Panc1 (cell line): ENCODE results near the gene NFIB. TPM values are rescaled to one million over a fixed set of nuclear protein-coding genes. Genes with fewer than 3 reads are reported as not detected.

ENCODE experiments used
- ATAC-seq: fragments of 200-7000 bp; cut with Tn5 transposase; 2 replicates; pipeline ENCODE4 v1.9.1; 2020; ENCODE audit warnings: mild to moderate bottlenecking, moderate library complexity
- Bru-seq: library from RNA; stranded (reverse); fragments of 400-500 nt; gene quantifications from one replicate; lab custom pipeline; 2021; lab: Mats Ljungman, UMichigan
- BruChase-seq, 2 experiments: library from RNA; stranded (reverse); fragments of 400-500 nt; gene quantifications; one replicate each; lab custom pipeline; 2021; lab: Mats Ljungman, UMichigan
- BruUV-seq: library from RNA; stranded (reverse); fragments of 400-500 nt; replicated peaks from 2 replicates; lab custom pipeline; 2021; lab: Mats Ljungman, UMichigan
- CTCF ChIA-PET: fragments of 300-600 bp; sonication (Branson Sonifier 250); formaldehyde crosslinking; loops from one replicate; lab custom pipeline; 2022; ENCODE audit warnings: antibody characterized with exemption; lab: Charles Lee
- POLR2A ChIA-PET: fragments of 300-600 bp; sonication (Branson Sonifier 250); formaldehyde crosslinking; loops from one replicate; lab custom pipeline; 2022; ENCODE audit warnings: antibody characterized with exemption; lab: Charles Lee
- DNase-seq: peaks from one replicate; pipeline ENCODE4 v3.0.0-alpha.2; 2010; ENCODE audit warnings: low read depth, low spot score
- H3K27ac ChIP-seq: 2 replicates; pipeline ENCODE4 v1.5.1; 2011; ENCODE audit warnings: mild to moderate bottlenecking, low read length, inconsistent platforms
- H3K27me3 ChIP-seq: fragments of 200-500 bp; sonication (Bioruptor generic); 2 replicates; pipeline ENCODE4 v1.6.0; 2014; ENCODE audit warnings: low read length, inconsistent platforms; ENCODE audit not compliant: control insufficient read depth, insufficient read depth
- H3K36me3 ChIP-seq: fragments of 200-500 bp; sonication (Bioruptor generic); 2 replicates; pipeline ENCODE4 v1.5.1; 2014; ENCODE audit warnings: inconsistent platforms, mild to moderate bottlenecking, low read length, moderate library complexity; ENCODE audit not compliant: control insufficient read depth, insufficient read depth
- H3K4me1 ChIP-seq: 2 replicates; pipeline ENCODE4 v1.5.1; 2011; ENCODE audit warnings: inconsistent platforms, mild to moderate bottlenecking, low read length, moderate library complexity; ENCODE audit not compliant: control insufficient read depth, insufficient read depth
- H3K4me3 ChIP-seq, 2 experiments: 2 replicates each; pipeline ENCODE4 v1.5.1; 2011 to 2012; ENCODE audit warnings: low read depth in 2 of 2, low read length in 2 of 2, mild to moderate bottlenecking in 2 of 2, inconsistent platforms in 1 of 2, moderate library complexity in 1 of 2
- H3K9me3 ChIP-seq: fragments of 200-500 bp; sonication (Bioruptor generic); 2 replicates; pipeline ENCODE4 v1.5.1; 2014; ENCODE audit warnings: low read depth, mild to moderate bottlenecking, inconsistent platforms, low read length, moderate library complexity; ENCODE audit not compliant: control insufficient read depth, insufficient read depth
- CTCF ChIP-seq: fragments of 450-650 bp; IDR thresholded peaks from 2 replicates; pipeline ENCODE4 v1.5.1; 2017; ENCODE audit warnings: mild to moderate bottlenecking
- POLR2AphosphoS5 ChIP-seq: IDR thresholded peaks from 2 replicates; pipeline ENCODE4 v1.6.1; 2012; ENCODE audit warnings: mild to moderate bottlenecking, low read depth, low read length, moderate library complexity
- REST ChIP-seq, 2 experiments: IDR thresholded peaks; 2 replicates each; pipeline ENCODE4 v1.6.1; 2011 to 2012; ENCODE audit warnings: low read depth in 2 of 2, control low read depth in 1 of 2, low read length in 1 of 2, mild to moderate bottlenecking in 1 of 2, moderate library complexity in 1 of 2; ENCODE audit not compliant: insufficient read depth in 1 of 2
- SIN3A ChIP-seq: IDR thresholded peaks from 2 replicates; pipeline ENCODE4 v1.6.1; 2012; ENCODE audit warnings: low read depth, mild to moderate bottlenecking, low read length, moderate library complexity, borderline replicate concordance; ENCODE audit not compliant: insufficient read depth
- TCF7L2 ChIP-seq: IDR thresholded peaks from 2 replicates; pipeline ENCODE4 v1.6.1; 2011; ENCODE audit warnings: mild to moderate bottlenecking, low read depth, low read length, inconsistent platforms
- in situ Hi-C: cut with HindIII; loops from 2 replicates; pipeline ENCODE4 v1.10.0; 2016; ENCODE audit warnings: low sequenced_read_pairs, low pct_unique_long_range_greater_than_20kb
- intact Hi-C: fragments of 100-400 bp; cut with micrococcal nuclease; formaldehyde crosslinking; loops from one replicate; pipeline ENCODE4 v1.10.0; 2022; ENCODE audit not compliant: unreplicated experiment
- long read RNA-seq: library from polyadenylated mRNA; unstranded; transcript quantifications from one replicate; pipeline ENCODE4 v2.0.0, GENCODE V29; 2021; ENCODE audit not compliant: unreplicated experiment
- polyA plus RNA-seq: library from polyadenylated mRNA; unstranded; fragments of >200 nt; gene quantifications from one replicate; pipeline ENCODE4 v1.2.1, GENCODE V29; 2012; ENCODE audit warnings: missing spikeins; ENCODE audit not compliant: insufficient read length
- total RNA-seq: library from RNA; stranded (reverse); gene quantifications from one replicate; pipeline ENCODE4 v1.2.1, GENCODE V29; 2021; ENCODE audit not compliant: unreplicated experiment

NFIB gene
- 26.7 TPM for total RNA-seq
- 5.0 TPM for polyA plus RNA-seq
- Bru-seq, nascent RNA = percentile 74 among the genes with signal in this experiment
- BruChase-seq, experiment 1, labeled RNA remaining after a 2-hour chase = percentile 68 among the genes with signal in this experiment
- BruChase-seq, experiment 2, labeled RNA remaining after a 6-hour chase = percentile 73 among the genes with signal in this experiment
- long read RNA-seq, full-length matches to known transcripts = 6 of 20 reads
- long read RNA-seq, partial matches to known transcripts = 3 of 20 reads
- long read RNA-seq, other reads (novel, unspliced or antisense) = 11 of 20 reads

DNA sequence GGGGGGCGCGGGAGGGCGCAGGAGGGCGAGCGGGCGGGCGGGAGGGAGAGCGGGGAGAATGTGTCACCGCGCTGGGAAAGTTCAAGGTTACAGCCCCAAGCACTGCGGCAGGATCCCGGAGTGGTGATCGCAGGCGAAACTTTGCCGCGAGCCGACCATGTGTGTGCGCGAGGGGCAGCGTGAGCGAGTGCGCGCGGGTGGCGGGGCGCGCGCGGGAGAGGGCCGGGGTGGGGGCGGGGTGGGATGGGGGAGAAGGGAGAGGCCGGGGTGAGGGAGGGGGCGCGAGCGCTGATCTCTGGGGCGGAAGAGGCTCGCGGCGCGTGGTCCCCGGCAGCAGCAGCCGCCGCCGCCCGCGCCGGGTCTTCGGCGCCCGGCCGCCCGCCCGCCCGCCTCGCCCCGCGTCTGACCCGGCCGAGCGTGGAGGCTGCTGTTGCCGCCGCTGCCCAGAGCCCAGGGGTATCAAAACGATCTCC is at the start of gene NFIB:
Gene NFIB (minus strand): TSS at position 191 of the 473 bp plus-strand sequence. CDS start 630 bp downstream, outside the sequence.
- ChIA-PET POLR2A (no interaction called here), CTCF (no interaction called here)
- Histone ChIP-seq H3K27me3 (no peaks in the 10 kb centered on the region), H3K9me3 (no peaks in the 10 kb centered on the region), H3K36me3 (no peaks in the 10 kb centered on the region), H3K4me1 (peaks cover 4% of the 10 kb centered on the region; the same call in 1 of the 2 replicates), H3K27ac (peak within 1 kb of the TSS; percentile 88), H3K4me3 (peak within 1 kb of the TSS; percentile 63 to 77)
- TF ChIP-seq REST (IDR thresholded peaks at IDR 0.05; ENCODE audit: insufficient read depth in 1 of 2, low read depth in 2 of 2, low read length in 1 of 2) (no peak), POLR2AphosphoS5 (no peak), SIN3A (no peak), CTCF (no peak), TCF7L2 (no peak)
- no peak for DNase-seq
- ATAC-seq = peak; percentile 11
- BruUV-seq = no TSS peak
- intact Hi-C loops (no loop called here), in situ Hi-C loops (no loop called here)

DNA sequence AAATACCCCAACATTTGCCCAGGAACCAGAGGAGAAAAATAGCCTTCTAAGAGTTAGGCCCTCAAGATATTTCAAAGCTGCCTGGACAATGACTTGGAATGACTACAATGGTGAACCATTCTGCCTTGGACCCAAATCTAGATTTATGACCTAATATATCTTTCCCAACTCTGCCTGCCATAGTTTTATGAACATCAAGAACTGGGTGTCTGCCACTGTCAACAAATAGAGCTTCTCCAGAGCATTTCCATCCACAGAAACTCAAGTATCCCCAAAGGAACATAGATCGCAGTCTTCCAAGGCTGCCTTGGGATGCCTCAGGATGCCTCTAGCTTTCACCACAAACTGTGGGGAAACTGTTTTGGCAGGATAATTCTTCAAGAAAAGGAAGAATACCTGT is 48.2 kb upstream of the NFIB start:
- Histone ChIP-seq H3K36me3 (no peaks in the 10 kb centered on the region), H3K27ac (no peak overlapping the region), H3K4me1 (no peaks in the 10 kb centered on the region), H3K4me3 (no peak overlapping the region), H3K9me3 (no peaks in the 10 kb centered on the region), H3K27me3 (no peaks in the 10 kb centered on the region)
- in situ Hi-C loops (no loop called here), intact Hi-C loops (no loop called here)
- POLR2A ChIA-PET = interaction anchor here (0.5 kb wide), 1 partner anchor 786 kb away, joined by 4 read pairs; no protein-coding TSS in a partner anchor
- no TSS peak for BruUV-seq
- no peak for DNase-seq
- TF ChIP-seq REST (IDR thresholded peaks at IDR 0.05; ENCODE audit: insufficient read depth in 1 of 2, low read depth in 2 of 2, low read length in 1 of 2) (no peak), SIN3A (no peak), TCF7L2 (no peak), POLR2AphosphoS5 (no peak), CTCF (no peak)
- ATAC-seq = no peak
- CTCF ChIA-PET = no interaction called here
